ENCODE data around the gene RPH3AL. TPM values are rescaled to one million over a fixed set of nuclear protein-coding genes. Genes with fewer than 3 reads are reported as not detected.
A peak's percentile ranks its signal among the peaks of the same experiment; 100 is the strongest.
"Not testable (repeated sequence)": the region's sequence is repeated elsewhere in the genome, so short reads cannot be mapped to it uniquely, and the experiment has no call there.

RPH3AL gene
- total and polyA plus RNA-seq, 5 donors: 4.7 to 11.5 (median 9.1) TPM

DNA sequence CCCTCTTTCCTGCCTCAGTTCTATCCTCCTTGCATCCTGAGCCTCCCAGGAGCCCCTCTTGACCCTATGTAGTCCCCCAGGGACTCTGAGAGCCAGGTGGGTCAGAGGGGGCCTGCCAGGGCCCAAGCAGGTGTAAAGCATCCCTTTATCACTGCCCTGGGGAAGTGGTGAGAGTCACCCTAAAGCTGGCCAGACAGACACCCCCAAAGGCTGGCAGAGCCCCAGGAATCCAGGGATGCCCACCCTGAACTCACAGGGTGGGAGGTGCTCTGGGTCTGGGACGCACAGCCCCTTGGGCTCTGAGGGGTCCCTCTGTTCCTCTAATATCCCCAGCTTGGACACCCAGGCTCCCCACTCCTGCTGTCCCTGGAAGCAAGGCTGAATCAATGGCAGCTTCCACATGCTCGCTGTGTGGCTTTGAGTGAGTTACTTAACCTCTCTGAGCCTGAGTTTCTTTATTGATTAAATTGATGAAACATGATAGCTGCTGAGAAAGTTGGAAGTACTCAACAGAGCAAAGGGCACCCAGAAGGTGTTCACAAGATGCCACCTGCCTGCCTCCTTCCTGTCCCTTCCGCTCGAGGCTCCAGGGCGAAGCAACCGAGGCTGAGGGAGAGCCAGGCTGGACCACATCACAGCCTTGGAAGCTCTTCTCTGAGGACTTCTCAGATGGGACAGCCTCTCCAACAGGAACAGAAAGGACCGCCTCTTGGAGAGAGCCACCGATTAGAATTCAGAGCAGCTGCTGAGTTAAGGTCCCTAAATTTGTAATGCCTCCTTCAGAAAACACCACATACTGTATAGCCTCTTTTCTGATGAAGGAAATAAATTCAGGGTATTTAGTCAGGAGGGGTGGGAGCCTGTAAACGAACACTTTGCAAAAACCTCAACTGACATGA is 104.0 kb downstream of the RPH3AL start:
- no peaks in the 10 kb centered on the region for H3K4me1 ChIP-seq (ENCODE audit: control insufficient read depth, insufficient read depth, low read length)
- WGBS: 81% methylated on average over 9 of the region's 9 CpGs
- peak in 2 of 3 donors; percentile 6 to 13 for DNase-seq
- intact Hi-C loops (cut with DNase I): no loop called here
- no peak overlapping the region for H3K4me3 ChIP-seq (ENCODE audit: low read length)
- no peaks in the 10 kb centered on the region for H3K9me3 ChIP-seq (ENCODE audit: control insufficient read depth, low read length)
- no peaks in the 10 kb centered on the region for H3K27me3 ChIP-seq (ENCODE audit: control insufficient read depth, insufficient read depth)
- H3K27ac ChIP-seq (ENCODE audit: low read length): no peak overlapping the region
- no peak for ATAC-seq

DNA sequence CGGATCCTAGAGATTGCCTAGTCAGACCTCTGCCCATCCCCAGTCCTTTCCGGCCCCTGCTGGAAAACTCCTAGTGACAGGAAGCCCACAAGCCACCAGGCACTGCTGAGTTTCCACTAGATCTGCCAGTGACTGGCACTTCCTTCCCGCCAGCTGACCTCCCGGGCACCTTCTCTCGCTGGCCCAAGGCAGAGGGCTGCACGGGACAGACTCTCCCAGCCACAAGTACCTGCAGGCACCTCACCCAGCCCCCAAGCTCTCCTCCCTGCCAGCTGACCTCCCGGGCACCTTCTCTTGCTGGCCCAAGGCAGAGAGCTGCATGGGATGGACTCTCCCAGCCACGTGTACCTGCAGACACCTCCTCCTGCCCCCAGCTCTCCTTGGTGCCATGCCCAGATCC is 104.8 kb downstream of the RPH3AL start:
- ATAC-seq (peak; percentile 38 to 39), DNase-seq (peak in 2 of 3 donors; percentile 18 to 33)
- H3K4me1 ChIP-seq (ENCODE audit: control insufficient read depth, insufficient read depth, low read length): no peaks in the 10 kb centered on the region
- H3K4me3 ChIP-seq (ENCODE audit: low read length): no peak overlapping the region
- no peak overlapping the region for H3K27ac ChIP-seq (ENCODE audit: low read length)
- intact Hi-C loops (cut with DNase I): no loop called here
- WGBS: 61% methylated on average over 8 of the region's 8 CpGs
- no peaks in the 10 kb centered on the region for H3K9me3 ChIP-seq (ENCODE audit: control insufficient read depth, low read length)
- H3K27me3 ChIP-seq (ENCODE audit: control insufficient read depth, insufficient read depth): no peaks in the 10 kb centered on the region

DNA sequence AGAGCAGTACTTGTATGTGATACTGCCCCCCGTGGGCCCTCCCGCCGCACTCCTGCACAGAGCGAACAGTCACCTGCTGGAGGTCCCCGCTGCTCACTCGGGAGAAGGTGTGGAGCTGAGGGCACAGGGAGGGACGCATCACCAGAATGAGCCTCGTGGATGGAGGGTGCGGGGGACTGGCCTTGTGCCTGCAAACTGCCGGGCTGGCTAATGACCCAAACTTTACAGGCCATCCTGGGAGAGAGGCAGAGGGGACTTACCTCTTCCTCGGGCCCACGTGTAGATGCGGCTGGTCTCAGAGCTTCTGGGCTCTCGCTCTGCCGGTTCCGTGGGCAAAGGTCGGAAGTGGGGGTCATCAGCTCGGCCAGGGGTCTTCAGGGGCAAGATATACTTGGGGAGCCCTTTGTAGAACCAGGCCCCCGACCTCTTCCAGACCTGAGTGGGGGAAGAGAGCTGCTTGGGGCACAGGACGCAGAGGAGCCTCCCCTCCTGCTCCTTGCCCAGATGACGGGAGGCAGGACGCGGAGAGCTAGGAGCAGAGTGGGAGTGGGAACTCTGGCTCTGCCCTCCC is 105.7 kb downstream of the RPH3AL start:
- ATAC-seq: peak; percentile 26 to 45
- peak; percentile 4 to 41 (median 32) for DNase-seq

DNA sequence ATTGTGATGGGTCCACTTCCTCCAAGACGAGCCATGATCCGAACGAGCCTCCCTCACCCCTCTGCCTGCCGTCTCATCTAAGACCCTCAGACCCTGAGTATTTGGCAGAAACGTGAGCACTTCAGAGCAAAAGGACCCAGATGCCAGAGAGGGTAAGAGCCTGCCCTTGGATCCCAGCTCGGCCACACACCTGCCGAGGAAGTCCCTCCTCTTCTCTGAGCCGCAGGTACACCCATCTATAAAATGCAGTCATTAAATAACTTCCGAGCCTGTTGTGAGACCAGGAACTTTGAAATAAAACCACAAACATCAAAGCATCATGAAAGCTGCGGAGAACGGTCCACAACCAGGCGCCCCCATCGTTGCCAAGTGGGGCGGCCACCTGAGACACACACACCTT is 106.4 kb downstream of the RPH3AL start:
- WGBS: 93% methylated on average over 14 of the region's 14 CpGs
- peak in 1 of 3 donors; percentile 3 for DNase-seq
- H3K4me3 ChIP-seq (ENCODE audit: low read length): no peak overlapping the region
- intact Hi-C loops (cut with DNase I): no loop called here
- H3K27me3 ChIP-seq (ENCODE audit: control insufficient read depth, insufficient read depth): no peaks in the 10 kb centered on the region
- no peaks in the 10 kb centered on the region for H3K4me1 ChIP-seq (ENCODE audit: control insufficient read depth, insufficient read depth, low read length)
- H3K9me3 ChIP-seq (ENCODE audit: control insufficient read depth, low read length): no peaks in the 10 kb centered on the region
- no peak overlapping the region for H3K27ac ChIP-seq (ENCODE audit: low read length)
- ATAC-seq: no peak

More for the DNA sequence above, 105.7 kb downstream of the RPH3AL start:
- H3K9me3 ChIP-seq (ENCODE audit: control insufficient read depth, low read length): no peaks in the 10 kb centered on the region
- 86% methylated on average over 23 of the region's 23 CpGs for WGBS
- no peak overlapping the region for H3K4me3 ChIP-seq (ENCODE audit: low read length)
- H3K4me1 ChIP-seq (ENCODE audit: control insufficient read depth, insufficient read depth, low read length): no peaks in the 10 kb centered on the region
- no peak overlapping the region for H3K27ac ChIP-seq (ENCODE audit: low read length)
- intact Hi-C loops (cut with DNase I): no loop called here
- H3K27me3 ChIP-seq (ENCODE audit: control insufficient read depth, insufficient read depth): no peaks in the 10 kb centered on the region

DNA sequence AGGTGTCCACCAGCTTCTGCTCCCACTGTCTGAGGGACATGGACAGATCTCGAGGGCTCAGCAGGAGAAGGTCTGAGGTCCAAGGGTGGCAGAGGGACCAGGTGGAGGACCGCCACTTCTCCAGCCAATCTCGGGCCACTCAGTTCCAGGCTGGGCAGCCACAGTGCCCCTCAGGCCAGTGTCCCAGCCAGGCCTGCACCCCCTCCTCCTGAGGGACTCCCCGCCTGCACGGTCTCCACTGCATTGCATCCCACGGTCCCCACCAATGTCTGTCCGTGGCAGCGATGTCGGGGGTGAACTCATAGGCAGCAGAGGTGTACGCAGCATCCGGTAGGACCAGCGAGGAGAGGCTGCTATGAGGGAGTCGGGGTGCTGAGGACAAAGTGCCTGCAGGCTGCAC is 107.0 kb downstream of the RPH3AL start:
- Histone ChIP-seq H3K27ac (ENCODE audit: low read length) (no peak overlapping the region), H3K27me3 (ENCODE audit: control insufficient read depth, insufficient read depth) (no peaks in the 10 kb centered on the region), H3K4me1 (ENCODE audit: control insufficient read depth, insufficient read depth, low read length) (no peaks in the 10 kb centered on the region), H3K4me3 (ENCODE audit: low read length) (no peak overlapping the region), H3K9me3 (ENCODE audit: control insufficient read depth, low read length) (no peaks in the 10 kb centered on the region)
- DNase-seq: peak in 2 of 3 donors; percentile 2 to 28
- WGBS: 92% methylated on average over 13 of the region's 13 CpGs
- ATAC-seq: no peak
- intact Hi-C loops (cut with DNase I): no loop called here

DNA sequence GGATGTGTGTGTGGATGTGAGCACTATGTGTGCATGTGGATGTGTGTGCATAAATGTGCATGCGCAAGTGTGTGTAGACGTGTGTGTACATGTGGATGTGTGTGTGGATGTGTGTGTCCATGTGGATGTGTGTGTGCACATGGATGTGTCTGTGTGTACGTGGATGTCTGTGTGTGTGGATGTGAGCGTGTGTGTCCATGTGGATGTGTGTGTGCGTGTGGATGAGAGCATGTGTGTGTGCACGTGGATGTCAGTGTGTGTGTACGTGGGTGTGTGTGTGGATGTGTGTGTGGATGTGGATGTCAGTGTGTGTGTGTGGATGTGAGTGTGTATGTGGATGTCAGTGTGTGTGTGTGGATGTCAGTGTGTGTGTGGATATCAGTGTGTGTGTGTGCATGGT is 107.6 kb downstream of the RPH3AL start:
- Histone ChIP-seq H3K4me3 (ENCODE audit: low read length) (no peak overlapping the region), H3K9me3 (ENCODE audit: control insufficient read depth, low read length) (no peaks in the 10 kb centered on the region), H3K27ac (ENCODE audit: low read length) (no peak overlapping the region), H3K4me1 (ENCODE audit: control insufficient read depth, insufficient read depth, low read length) (no peaks in the 10 kb centered on the region), H3K27me3 (ENCODE audit: control insufficient read depth, insufficient read depth) (no peaks in the 10 kb centered on the region)
- DNase-seq (peak in 2 of 3 donors; percentile 1 to 14), ATAC-seq (no peak)
- WGBS: 96% methylated on average over 7 of the region's 7 CpGs
- intact Hi-C loops (cut with DNase I): no loop called here

DNA sequence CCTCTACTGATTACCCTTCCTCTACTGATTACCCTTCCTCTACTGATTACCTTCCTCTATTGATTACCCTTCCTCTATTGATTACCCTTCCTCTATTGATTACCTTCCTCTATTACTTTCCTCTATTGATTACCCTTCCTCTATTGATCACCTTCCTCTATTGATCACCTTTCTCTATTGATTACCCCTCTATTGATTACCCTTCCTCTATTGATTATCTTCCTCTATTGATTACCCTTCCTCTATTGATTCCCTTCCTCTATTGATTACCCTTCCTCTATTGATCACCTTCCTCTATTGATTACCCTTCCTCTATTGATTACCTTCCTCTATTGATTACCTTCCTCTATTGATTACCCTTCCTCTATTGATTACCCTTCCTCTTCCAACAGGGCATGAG is 108.7 kb downstream of the RPH3AL start:
- ATAC-seq; H3K27me3 ChIP-seq (ENCODE audit: control insufficient read depth, insufficient read depth); H3K9me3 ChIP-seq (ENCODE audit: control insufficient read depth, low read length); intact Hi-C loops (cut with DNase I); H3K27ac ChIP-seq (ENCODE audit: low read length); H3K4me3 ChIP-seq (ENCODE audit: low read length); DNase-seq; H3K4me1 ChIP-seq (ENCODE audit: control insufficient read depth, insufficient read depth, low read length): not testable (repeated sequence)

DNA sequence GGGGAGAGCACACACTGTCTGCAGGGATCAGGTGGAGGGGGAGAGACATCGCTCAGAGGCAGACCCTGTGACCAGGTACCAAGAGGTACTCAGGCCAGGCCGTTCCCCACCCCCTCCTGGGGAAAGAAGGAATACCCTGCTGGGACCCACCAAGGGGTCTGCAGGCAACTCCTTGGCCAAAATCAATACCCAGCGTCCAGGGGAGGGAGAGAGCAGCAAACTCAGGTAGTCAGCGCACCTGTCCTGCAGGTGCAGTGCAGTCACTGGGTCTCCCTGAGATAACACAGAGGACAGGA is 113.7 kb downstream of the RPH3AL start:
- WGBS: 81% methylated on average over 4 of the region's 4 CpGs
- DNase-seq (peak in 1 of 3 donors; percentile 16), ATAC-seq (no peak)
- no peaks in the 10 kb centered on the region for H3K27me3 ChIP-seq (ENCODE audit: control insufficient read depth, insufficient read depth)
- no peak overlapping the region for H3K4me3 ChIP-seq (ENCODE audit: low read length)
- no peaks in the 10 kb centered on the region for H3K4me1 ChIP-seq (ENCODE audit: control insufficient read depth, insufficient read depth, low read length)
- intact Hi-C loops (cut with DNase I): no loop called here
- no peaks in the 10 kb centered on the region for H3K9me3 ChIP-seq (ENCODE audit: control insufficient read depth, low read length)
- H3K27ac ChIP-seq (ENCODE audit: low read length): no peak overlapping the region

DNA sequence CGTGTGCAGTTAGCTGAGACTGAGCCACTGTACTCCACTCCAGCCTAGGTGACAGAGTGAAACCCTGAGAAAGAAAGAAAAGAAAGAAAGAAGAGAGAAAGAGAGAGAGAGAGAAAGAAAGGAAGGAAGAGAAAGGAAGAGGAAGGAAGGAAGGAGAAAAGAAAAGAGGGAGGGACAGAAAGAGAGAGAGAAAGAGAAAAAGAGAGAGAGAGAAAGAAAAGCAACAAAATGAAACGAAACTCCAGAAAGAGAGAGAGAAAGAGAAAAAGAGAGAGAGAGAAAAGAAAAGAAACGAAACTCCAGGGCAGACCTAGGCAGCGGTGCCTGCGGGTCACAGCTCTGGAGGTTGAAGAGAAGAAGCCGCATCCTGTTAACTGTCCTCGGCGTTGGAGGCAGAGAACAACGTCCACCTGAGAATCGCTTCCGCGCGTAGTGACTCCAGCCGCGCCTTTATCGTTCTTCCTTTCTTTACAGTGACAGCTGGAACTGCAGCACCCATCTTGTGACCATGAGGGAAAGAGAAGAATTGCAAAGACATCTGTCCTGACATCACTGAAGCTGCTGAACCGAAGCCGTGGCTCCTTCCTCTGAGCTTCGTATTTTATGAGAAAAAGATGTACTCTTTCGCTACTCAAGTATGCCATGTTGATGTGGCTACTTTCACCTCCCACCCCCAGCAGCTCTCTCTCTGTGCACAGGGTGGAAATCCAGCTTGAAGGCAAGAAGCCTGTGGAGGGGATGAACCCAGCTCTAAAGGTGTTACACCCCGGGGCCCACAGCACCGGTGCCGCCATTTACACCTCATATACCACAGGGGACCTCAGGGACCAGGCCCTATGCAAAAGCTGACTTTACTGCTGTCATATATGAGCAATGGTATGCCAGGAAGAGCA is 114.3 kb downstream of the RPH3AL start:
- ATAC-seq (peak in 1 of 2 donors; percentile 18), DNase-seq (peak in 1 of 3 donors; percentile 11)
- H3K27ac ChIP-seq (ENCODE audit: low read length): no peak overlapping the region
- H3K4me1 ChIP-seq (ENCODE audit: control insufficient read depth, insufficient read depth, low read length): no peaks in the 10 kb centered on the region
- intact Hi-C loops (cut with DNase I): no loop called here
- no peaks in the 10 kb centered on the region for H3K27me3 ChIP-seq (ENCODE audit: control insufficient read depth, insufficient read depth)
- no peak overlapping the region for H3K4me3 ChIP-seq (ENCODE audit: low read length)
- WGBS: 88% methylated on average over 23 of the region's 23 CpGs
- no peaks in the 10 kb centered on the region for H3K9me3 ChIP-seq (ENCODE audit: control insufficient read depth, low read length)

DNA sequence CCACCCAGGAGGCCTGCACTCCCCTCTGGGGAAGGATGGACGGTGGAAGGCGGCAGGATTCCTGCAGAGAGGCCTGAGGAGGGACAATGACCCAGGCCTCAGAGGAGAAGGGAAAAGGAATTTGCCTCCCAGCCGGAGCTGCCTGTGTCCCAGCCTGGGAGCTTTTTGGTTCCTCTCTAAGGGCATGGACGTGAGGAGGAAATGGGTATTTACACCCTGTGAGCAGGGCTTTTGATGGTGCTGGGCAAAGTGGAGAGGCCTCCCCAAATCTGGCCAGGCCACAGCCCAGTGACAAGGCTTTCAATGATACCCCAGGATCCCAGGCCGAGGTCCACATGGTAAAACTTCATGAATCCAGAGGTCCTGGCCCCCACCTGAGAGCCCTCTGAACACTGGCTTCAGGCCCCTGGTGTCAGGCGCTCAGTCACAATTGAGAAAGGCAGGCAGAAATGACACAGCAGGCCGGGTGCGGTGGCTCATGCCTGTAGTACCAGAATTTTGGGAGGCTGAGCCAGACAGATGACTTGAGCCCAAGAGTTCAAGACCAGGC is 115.1 kb downstream of the RPH3AL start:
- Histone ChIP-seq H3K27me3 (ENCODE audit: control insufficient read depth, insufficient read depth) (no peaks in the 10 kb centered on the region), H3K4me3 (ENCODE audit: low read length) (no peak overlapping the region), H3K4me1 (ENCODE audit: control insufficient read depth, insufficient read depth, low read length) (no peaks in the 10 kb centered on the region), H3K27ac (ENCODE audit: low read length) (no peak overlapping the region), H3K9me3 (ENCODE audit: control insufficient read depth, low read length) (no peaks in the 10 kb centered on the region)
- DNase-seq: peak; percentile 3 to 33 (median 9)
- intact Hi-C loops (cut with DNase I): no loop called here
- WGBS: 85% methylated on average over 8 of the region's 8 CpGs
- no peak for ATAC-seq

All from right cardiac atrium (tissue), 5 donors.